ENCODE measurements around the gene MAP2K5.

- TF ChIP-seq CTCF (IDR thresholded peaks at IDR 0.05) (no peak), POLR2A (IDR thresholded peaks at IDR 0.05) (no peak)
Observed at GRCh38 chr15:67603063-67603462, 60.6 kb downstream of the MAP2K5 start.
